Body of pancreas (tissue), 4 donors: ENCODE results near the gene SPTBN1. TPM values are rescaled to one million over a fixed set of nuclear protein-coding genes. Genes with fewer than 3 reads are reported as not detected.
A peak's percentile ranks its signal among the peaks of the same experiment; 100 is the strongest.

Source experiments
- ATAC-seq: fragments of 150-250 bp; one replicate; pipeline ENCODE4 v1.9.1; 2016
- DNase-seq, 4 donors: peaks; one replicate each; pipeline ENCODE4 v3.0.0-alpha.2; 2019
- H3K27ac ChIP-seq, 4 donors: fragments of 200-600 bp; sonication (generic); 1 replicate in 3 of 4; 2 replicates in 1 of 4; pipeline versions ENCODE4 v1.5.1 to v1.6.1; 2016 to 2019; ENCODE audit warnings: mild to moderate bottlenecking in 1 of 4, mixed read lengths in 1 of 4, moderate library complexity in 1 of 4
- H3K27me3 ChIP-seq, 2 donors: fragments of 200-600 bp; sonication (generic); one replicate each; pipeline ENCODE4 v1.6.0; 2016; ENCODE audit warnings: mild to moderate bottlenecking in 1 of 2
- H3K36me3 ChIP-seq, 2 donors: fragments of 200-600 bp; sonication (generic); replicated peaks in 1 of 2; 2 replicates each; pipeline ENCODE4 v1.5.1; 2016; ENCODE audit warnings: low read depth in 2 of 2; ENCODE audit not compliant: insufficient read depth in 1 of 2
- H3K4me1 ChIP-seq: fragments of 200-600 bp; sonication (generic); one replicate; pipeline ENCODE4 v1.6.0; 2016
- H3K4me3 ChIP-seq, 2 donors: fragments of 200-600 bp; sonication (generic); 1 replicate in 1 of 2; 2 replicates in 1 of 2; pipeline ENCODE4 v1.5.1; 2016 to 2019
- H3K9me3 ChIP-seq, 3 donors: fragments of 200-600 bp; sonication (generic); 1 replicate in 2 of 3; 2 replicates in 1 of 3; pipeline ENCODE4 v1.5.1; 2016
- CTCF ChIP-seq, 7 experiments: fragments of 450-650 bp in 4 of 7; fragments of 200-600 bp in 3 of 7; sonication (generic) in 3 of 7; IDR thresholded peaks; one replicate each; pipeline ENCODE4 v1.5.1; 2016 to 2019; ENCODE audit warnings: antibody characterized with exemption in 7 of 7
- POLR2A ChIP-seq, 3 donors: fragments of 450-650 bp; IDR thresholded peaks; one replicate each; pipeline ENCODE4 v1.6.1; 2016; ENCODE audit warnings: antibody characterized with exemption in 3 of 3, mild to moderate bottlenecking in 2 of 3
- WGBS, 2 donors: methylation state at CpG; one replicate each; pipeline ENCODE4 v1.1.5; 2017; 5-methylcytosine and 5-hydroxymethylcytosine counted together
- intact Hi-C: fragments of 100-400 bp; cut with DNase I; formaldehyde crosslinking; loops from one replicate; pipeline ENCODE4 v1.15.1; 2023
- total RNA-seq, 2 donors: library from RNA; depleted of rRNA; stranded (reverse); fragments of >200 nt; gene quantifications; one replicate each; pipeline ENCODE4 v1.1.0, GENCODE V29; 2016

The SPTBN1 gene
- total RNA-seq, 2 donors from 2014 or later, result 186 to 195 TPM

- intact Hi-C loops, result no loop called here
- no peaks in the 10 kb centered on the region for H3K27me3 ChIP-seq
- peaks cover 0 to 11% of the 10 kb centered on the region in 2 donors for H3K36me3 ChIP-seq
- no peak overlapping the region for H3K4me3 ChIP-seq
- DNase-seq (peak in 1 of 4 donors; percentile 45), ATAC-seq (peak; percentile 52)
- TF ChIP-seq CTCF (IDR thresholded peaks at IDR 0.05) (no peak), POLR2A (IDR thresholded peaks at IDR 0.05) (no peak)
- H3K4me1 ChIP-seq, result peaks cover 32% of the 10 kb centered on the region
- H3K9me3 ChIP-seq, result no peaks in the 10 kb centered on the region
- WGBS, 2 donors, result 27% methylated on average over 5 of the region's 5 CpGs
- peak overlapping the region; percentile 62 to 66 (median 63) for H3K27ac ChIP-seq
Observed at GRCh38 chr2:54618646-54619565, 162.8 kb downstream of the SPTBN1 start.

DNA sequence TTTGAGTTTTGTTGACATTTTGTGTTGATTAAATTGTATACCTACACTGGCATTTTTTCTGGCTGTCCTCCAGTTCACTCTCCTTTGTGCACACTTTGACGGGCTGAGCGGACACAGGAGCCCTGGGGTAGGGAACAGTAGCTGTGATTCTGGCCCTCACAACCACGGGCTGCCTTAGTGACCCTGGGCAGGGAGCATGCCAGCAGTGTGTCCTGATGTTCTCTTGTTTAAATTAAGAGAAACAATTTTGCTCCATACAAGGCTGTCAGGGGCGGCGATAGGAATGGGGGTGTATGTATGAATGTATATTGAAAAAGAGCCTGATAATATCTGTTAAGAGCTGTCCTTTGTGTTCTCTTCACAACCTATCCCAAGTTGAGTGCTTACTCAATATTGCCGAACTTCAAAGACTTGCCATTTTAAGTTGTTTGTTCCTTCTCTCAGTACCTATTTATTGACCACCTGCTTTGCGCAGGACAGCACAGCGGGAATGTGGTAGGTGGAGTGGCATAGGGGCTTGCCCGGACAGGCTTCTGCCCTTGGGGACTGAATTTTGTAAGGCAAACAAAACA is 163.6 kb downstream of the SPTBN1 start:
- Histone ChIP-seq H3K36me3 (peaks cover 0 to 15% of the 10 kb centered on the region in 2 donors), H3K4me1 (peaks cover 25% of the 10 kb centered on the region)

GRCh38 chr2:54620948-54621347 is 164.8 kb downstream of the SPTBN1 start:
- Histone ChIP-seq H3K27ac (no peak overlapping the region), H3K4me1 (peaks cover 25% of the 10 kb centered on the region), H3K27me3 (no peaks in the 10 kb centered on the region), H3K4me3 (no peak overlapping the region), H3K36me3 (peaks cover 0 to 18% of the 10 kb centered on the region in 2 donors), H3K9me3 (no peaks in the 10 kb centered on the region)
- ATAC-seq (no peak), DNase-seq (no peak)
- TF ChIP-seq POLR2A (IDR thresholded peaks at IDR 0.05) (no peak), CTCF (IDR thresholded peaks at IDR 0.05) (no peak)
- WGBS, 2 donors, result 91 to 96% methylated on average over 5 of the region's 5 CpGs
- intact Hi-C loops, result no loop called here

More for the DNA sequence above, 163.6 kb downstream of the SPTBN1 start:
- peak overlapping the region; percentile 33 to 64 (median 62) for H3K27ac ChIP-seq
- no peaks in the 10 kb centered on the region for H3K27me3 ChIP-seq
- no peak for DNase-seq
- intact Hi-C loops, result no loop called here
- TF ChIP-seq POLR2A (IDR thresholded peaks at IDR 0.05), result no peak
- no peak for TF ChIP-seq CTCF (IDR thresholded peaks at IDR 0.05)
- H3K4me3 ChIP-seq, result no peak overlapping the region
- no peak for ATAC-seq
- WGBS, 2 donors, result 66 to 75% methylated on average over 9 of the region's 9 CpGs
- H3K9me3 ChIP-seq, result no peaks in the 10 kb centered on the region

DNA sequence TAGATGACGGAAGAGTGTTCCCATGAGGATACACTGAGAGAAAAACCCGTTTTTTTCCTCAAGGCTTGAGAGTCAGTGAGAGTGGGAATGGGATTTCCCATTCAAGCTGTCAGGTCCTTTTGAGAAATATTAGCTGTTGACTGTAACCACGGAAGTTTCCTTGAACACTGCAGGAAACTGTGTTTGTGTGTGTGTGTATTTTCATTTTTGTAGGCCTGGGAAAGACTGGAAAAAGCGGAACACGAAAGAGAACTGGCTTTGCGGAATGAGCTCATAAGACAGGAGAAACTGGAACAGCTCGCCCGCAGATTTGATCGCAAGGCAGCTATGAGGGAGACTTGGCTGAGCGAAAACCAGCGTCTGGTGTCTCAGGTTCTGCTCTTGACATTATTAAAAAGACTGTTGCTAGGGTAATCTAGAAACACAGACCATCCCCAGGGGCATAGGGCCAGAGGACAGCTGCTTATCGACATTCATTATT is 168.5 kb downstream of the SPTBN1 start:
- Histone ChIP-seq H3K27ac (peak overlapping the region in 2 of 4 donors; percentile 34 to 46), H3K27me3 (no peaks in the 10 kb centered on the region), H3K9me3 (no peaks in the 10 kb centered on the region), H3K4me1 (peaks cover 9% of the 10 kb centered on the region), H3K4me3 (no peak overlapping the region), H3K36me3 (peaks cover 9 to 31% of the 10 kb centered on the region in 2 donors)
- ATAC-seq (no peak), DNase-seq (no peak)
- WGBS, 2 donors, result 67 to 80% methylated on average over 12 of the region's 12 CpGs
- TF ChIP-seq CTCF (IDR thresholded peaks at IDR 0.05) (no peak), POLR2A (IDR thresholded peaks at IDR 0.05) (no peak)
- intact Hi-C loops, result no loop called here
